Mammary epithelial cell (primary cell): ENCODE measurements around the gene TAF1A.

Source experiments
- EZH2 ChIP-seq: IDR thresholded peaks from 2 replicates; pipeline ENCODE4 v1.6.1; 2012; ENCODE audit warnings: low read length, inconsistent platforms, borderline replicate concordance
- TF ChIP-seq, protein P1 (sequence below), 2 donors: IDR thresholded peaks in 1 of 2; conservative IDR thresholded peaks in 1 of 2; 2 replicates each; pipeline ENCODE4 v1.5.1; 2011 to 2012; ENCODE audit warnings: inconsistent platforms in 2 of 2, low read length in 2 of 2, mild to moderate bottlenecking in 2 of 2, control low read depth in 1 of 2, low read depth in 1 of 2; ENCODE audit not compliant: insufficient read depth in 1 of 2; ENCODE audit errors: extremely low read depth in 1 of 2

GRCh38 chr1:222586842-222587241, 2.9 kb downstream of the TAF1A start:
- TF ChIP-seq, protein P1, sequence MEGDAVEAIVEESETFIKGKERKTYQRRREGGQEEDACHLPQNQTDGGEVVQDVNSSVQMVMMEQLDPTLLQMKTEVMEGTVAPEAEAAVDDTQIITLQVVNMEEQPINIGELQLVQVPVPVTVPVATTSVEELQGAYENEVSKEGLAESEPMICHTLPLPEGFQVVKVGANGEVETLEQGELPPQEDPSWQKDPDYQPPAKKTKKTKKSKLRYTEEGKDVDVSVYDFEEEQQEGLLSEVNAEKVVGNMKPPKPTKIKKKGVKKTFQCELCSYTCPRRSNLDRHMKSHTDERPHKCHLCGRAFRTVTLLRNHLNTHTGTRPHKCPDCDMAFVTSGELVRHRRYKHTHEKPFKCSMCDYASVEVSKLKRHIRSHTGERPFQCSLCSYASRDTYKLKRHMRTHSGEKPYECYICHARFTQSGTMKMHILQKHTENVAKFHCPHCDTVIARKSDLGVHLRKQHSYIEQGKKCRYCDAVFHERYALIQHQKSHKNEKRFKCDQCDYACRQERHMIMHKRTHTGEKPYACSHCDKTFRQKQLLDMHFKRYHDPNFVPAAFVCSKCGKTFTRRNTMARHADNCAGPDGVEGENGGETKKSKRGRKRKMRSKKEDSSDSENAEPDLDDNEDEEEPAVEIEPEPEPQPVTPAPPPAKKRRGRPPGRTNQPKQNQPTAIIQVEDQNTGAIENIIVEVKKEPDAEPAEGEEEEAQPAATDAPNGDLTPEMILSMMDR (conservative IDR thresholded peaks at IDR 0.05 in 1 of 2, IDR thresholded peaks at IDR 0.05 in 1 of 2; ENCODE audit: extremely low read depth in 1 of 2, insufficient read depth in 1 of 2, low read depth in 1 of 2, low read length in 2 of 2), result no peak
- TF ChIP-seq EZH2, result no peak
